HG03342 (cell line): Measurements from ENCODE around the gene CAMTA1.
"Not testable (repeated sequence)": the region's sequence is repeated elsewhere in the genome, so short reads cannot be mapped to it uniquely, and the experiment has no call there.

Experiments
- ATAC-seq: cut with Tn5 transposase; IDR thresholded peaks from one replicate; pipeline ENCODE4 v1.9.1; 2021; ENCODE audit warnings: mild to moderate bottlenecking, moderate library complexity; ENCODE audit not compliant: unreplicated experiment

Gene CAMTA1

DNA sequence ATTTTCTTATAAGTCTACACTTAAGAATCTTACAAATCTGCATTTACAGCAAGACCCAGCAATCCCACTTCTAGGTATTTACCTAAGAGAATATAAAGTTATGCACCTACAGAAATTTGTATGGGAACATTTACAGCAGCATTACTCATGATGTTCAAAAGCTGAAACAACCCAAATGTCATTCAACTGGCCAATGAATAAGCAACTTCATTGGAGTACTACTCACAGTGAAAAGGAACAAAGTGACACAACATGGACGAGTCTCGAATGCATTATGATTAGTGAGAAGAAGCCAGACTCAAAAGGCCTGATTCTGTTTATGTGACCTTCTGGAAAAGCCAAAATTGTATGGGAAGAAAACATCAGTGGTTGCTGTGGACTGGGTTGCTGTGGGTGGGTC lies 116.9 kb downstream of the CAMTA1 start:
- no peak for ATAC-seq

DNA sequence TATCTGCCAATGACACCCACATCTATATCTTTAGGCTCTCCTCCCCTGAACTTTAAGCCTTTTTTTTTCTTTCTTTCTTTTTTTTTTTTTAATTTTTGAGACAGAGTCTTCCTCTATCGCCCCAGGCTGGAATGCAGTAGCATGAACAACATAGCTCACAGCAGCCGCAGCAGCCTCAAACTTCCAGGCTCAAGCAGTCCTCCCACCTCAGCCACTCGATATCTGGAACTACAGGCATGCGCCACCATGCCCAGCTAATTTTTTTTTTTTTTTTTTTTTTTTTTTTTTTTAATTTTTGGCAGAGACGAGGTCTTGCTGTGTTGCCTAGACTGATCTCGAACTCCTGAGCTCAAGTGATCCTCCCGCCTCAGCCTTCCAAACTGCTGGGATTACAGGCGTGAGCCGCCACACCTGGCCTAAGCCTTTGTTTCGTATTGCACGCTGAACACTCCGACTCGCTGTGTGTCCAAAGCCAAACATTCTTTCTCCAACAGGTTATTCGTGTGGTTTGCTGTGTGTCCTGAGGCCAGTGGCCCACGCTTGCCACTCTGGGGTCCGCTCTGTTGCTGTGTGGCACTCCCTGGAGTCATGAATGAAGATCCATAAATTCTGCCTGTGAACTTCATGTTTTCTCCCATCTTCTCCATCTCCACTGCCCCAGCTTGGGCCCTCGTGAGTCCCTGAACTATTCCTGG lies 119.4 kb downstream of the CAMTA1 start:
- ATAC-seq: no peak

DNA sequence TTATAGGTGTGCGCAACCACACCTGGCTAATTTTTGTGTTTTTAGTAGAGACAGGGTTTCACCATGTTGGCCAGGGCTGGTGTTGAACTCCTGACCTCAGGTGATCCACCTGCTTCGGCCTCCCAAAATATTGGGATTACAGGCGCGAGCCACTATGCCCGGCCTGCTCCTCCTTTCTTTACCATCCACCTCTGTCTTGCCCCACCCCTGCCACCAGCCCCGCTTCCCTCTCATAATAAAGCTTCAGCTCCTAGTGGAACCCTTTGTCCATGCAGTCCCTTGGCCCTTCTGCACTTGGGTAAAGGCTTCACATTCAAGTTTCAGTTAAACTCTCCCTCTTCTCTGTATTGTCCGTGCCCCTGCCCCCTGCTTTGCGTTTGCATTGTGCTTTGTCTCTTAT lies 120.1 kb downstream of the CAMTA1 start:
- no peak for ATAC-seq

GRCh38 chr1:6905790-6906189 lies 120.5 kb downstream of the CAMTA1 start:
- no peak for ATAC-seq

DNA sequence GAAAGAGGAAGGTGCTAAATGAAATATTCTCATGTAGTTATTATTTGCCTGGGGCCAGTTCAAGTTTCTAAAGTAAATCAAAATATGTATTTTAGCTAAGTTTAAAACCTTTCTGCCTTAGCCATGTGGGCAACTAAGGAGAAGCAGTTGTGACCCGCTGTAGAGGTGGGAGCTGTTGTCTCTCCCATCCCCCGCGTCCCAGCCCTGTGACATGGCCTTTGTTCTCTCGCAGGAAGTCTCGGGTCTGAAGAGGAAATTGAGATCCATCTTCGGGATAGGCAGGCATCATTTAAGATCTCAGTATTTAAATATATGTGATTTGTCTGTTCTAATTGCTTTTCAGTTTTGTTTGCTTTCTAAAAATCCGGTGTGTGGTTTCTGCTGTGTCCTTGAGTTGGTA lies 121.5 kb downstream of the CAMTA1 start:
- no peak for ATAC-seq

DNA sequence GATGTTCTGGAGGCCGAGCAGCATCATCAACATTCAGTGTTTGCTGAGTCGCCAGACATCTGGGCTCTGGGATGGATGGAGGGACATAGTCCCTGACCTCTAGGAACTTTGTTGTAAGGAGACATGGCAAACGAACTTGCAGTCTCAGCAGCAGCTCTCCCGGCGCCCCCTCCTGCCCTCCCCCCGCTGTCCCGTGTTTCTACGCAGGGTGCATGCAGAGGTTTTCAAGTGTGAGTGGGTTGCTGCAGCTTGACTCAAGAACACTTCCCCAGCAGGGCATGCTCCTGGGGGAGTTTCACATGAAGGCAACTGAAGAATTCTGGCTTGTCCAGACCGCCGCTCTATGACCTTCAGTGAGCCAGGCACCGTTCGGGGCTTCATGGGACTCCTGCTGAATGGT lies 121.9 kb downstream of the CAMTA1 start:
- ATAC-seq: no peak

DNA sequence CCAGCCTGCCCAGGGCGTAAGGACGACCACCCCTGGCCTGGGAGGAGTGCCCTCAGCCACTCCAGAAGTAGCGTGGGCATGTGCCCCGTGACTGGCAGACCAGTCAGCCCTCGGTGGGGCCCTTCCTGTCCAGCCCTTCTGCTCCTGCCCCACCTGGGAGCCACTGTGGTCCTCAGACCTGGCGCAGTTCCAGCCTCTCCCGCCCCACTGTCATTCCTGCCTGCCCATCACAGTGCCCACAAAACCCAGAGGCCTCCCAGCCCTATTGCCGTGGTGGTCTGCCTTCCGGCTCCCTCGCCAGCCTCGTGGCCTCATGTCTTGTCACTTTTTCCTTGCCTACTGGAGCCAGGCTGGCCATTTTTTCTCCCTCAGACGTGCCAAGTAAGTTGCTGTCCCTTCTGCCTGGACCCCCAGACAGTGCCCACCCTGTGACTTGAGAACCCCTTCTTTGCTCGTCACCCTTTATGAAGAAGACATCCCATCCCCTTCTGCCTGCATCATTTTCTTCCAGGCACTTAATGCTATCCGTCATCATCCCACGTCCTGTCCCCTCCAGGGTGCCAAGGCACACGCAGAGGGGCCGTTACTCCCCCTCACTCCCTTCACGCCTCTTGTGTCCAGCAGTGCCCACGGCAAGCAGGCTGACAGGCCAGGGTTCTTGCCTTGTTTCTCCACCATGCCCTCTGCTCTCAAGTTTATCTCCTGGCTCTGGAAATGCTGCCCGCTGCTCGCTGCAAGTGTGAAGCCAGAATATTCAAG lies 122.6 kb downstream of the CAMTA1 start:
- ATAC-seq: no peak

GRCh38 chr1:6909401-6909800 lies 124.1 kb downstream of the CAMTA1 start:
- no peak for ATAC-seq

- no peak for ATAC-seq
Observed at GRCh38 chr1:6909857-6910256, 124.6 kb downstream of the CAMTA1 start.

GRCh38 chr1:6911021-6911941 lies 126.0 kb downstream of the CAMTA1 start:
- no peak for ATAC-seq

GRCh38 chr1:6911974-6912373 lies 126.7 kb downstream of the CAMTA1 start:
- no peak for ATAC-seq

DNA sequence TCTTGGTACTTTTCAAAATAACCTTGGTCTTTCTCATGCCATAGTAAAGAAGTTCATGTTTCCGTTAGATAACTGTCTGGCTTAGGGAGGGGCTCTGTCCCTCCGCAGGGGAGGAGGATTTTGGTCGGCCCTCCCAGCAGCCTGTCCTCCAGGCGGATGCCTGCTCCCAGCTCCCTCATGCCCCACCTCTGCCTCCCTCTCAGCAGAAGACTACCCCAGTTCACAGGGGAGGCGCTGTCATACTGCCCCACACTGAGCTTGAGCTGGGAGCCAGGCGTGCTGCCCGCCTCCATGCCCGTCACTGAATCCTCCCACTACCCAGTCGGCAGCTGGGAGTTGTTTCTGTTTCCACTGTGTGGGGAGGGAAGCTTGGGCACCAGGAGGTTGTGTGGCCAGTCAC lies 127.3 kb downstream of the CAMTA1 start:
- ATAC-seq: no peak

DNA sequence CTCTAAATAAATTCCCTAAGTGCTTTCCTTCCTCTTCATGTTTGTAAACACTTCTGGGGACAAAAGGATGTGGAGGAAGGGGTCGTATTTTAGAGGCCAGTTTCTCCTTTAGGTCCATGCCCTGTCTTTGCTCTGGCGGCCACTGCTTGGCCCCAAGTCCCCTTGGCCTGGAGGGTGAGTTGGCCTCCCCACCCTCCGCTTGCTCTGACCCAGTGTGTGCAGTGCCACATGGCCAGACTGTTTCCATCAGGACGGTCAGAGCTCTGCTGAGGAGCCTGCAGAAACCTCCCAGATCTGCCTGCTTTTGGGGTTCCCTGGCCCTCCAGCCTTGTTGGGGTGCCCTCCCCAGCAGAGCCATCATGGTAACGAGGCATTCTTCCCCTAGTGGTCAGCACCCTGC lies 127.8 kb downstream of the CAMTA1 start:
- no peak for ATAC-seq

- ATAC-seq: no peak
Observed at GRCh38 chr1:6914706-6915105, 129.5 kb downstream of the CAMTA1 start.

DNA sequence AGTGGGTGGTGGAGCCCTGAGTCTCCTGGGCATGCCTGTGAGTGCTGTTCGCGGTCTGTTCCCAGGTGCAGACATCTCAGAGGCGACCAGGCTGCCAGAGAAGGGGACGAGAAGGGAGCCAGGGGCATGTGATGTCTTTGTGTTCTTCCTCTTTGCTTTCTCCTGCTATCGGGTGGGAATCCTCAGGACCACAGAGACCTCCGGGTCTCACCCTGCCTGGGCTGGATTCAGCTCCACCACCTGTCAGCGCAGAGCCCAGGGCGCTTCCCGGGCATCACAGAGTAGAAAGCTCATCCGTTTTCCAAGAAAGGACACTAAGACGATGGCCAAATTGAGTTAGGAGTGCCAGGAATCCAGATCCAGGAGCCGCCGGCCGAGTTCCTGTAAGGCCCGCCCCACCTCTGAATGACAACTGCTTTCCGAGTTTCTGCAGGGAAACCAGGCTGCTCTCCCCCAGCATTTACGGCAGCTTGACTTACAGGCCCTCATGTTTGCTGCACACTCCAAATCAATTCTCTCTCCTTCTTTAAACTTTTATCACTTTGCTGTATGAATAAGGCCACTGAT lies 130.8 kb downstream of the CAMTA1 start:
- no peak for ATAC-seq

- no peak for ATAC-seq
Observed at GRCh38 chr1:6917067-6917466, 131.8 kb downstream of the CAMTA1 start.

- ATAC-seq: no peak
Observed at GRCh38 chr1:6918186-6918924, 133.1 kb downstream of the CAMTA1 start.

DNA sequence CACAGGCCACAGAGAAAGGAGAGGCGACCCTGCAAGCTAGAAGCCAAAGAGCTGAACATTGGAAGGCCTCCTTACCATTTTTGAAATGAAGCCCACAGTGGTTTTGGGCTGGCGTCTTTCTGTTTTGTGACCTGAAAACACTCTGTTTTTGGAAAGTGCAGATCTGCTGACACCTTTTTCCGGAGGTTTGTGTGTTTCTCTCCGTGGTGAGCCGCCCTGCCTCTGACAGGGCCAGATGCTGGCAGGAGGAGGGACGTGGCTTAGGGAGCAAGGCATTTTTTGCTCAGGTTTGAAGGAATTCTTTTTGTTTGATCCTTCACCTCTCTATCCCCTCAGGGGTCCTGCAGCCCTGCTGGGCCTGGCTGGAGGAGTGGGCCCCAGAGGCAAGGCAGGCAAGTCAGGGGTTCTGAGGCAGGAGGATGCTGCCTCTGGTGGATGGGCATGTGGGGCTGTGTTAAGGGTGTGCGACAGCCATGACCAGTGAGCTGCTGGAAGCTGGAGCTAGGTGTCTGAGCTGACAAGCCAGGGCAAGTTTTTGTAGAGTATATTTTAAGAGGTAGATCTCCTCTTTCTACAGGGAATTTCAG lies 133.8 kb downstream of the CAMTA1 start:
- no peak for ATAC-seq

- not testable (repeated sequence) for ATAC-seq
Observed at GRCh38 chr1:6921506-6921905, 136.3 kb downstream of the CAMTA1 start.
